ENCODE data around the gene SIM2.

The SIM2 gene

DNA sequence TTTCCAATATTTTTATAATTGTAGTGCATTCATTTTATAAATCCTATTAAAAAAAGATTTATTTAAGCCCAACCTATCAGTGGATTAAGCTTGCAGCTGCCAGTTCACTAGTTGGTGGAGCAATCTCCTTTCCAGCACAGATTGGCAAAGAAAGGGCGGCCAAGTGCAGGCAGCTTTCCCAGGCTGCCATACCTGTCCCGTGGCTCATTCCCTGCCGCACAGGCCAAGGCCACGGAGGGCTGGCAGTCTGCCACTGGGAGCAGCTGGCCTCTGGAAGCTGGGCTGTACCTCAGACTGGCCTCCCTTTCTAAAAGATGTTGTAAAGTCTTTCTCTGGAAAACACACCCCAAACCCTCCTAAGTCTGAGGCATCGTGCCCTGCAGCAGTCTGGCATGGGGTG is 74.2 kb downstream of the SIM2 start:
- no peak for TF ChIP-seq CTCF (IDR thresholded peaks at IDR 0.05; ENCODE audit: extremely low read depth, missing control alignments)
- no peak for DNase-seq (ENCODE audit: low spot score)

GRCh38 chr21:36773995-36774394 is 75.1 kb downstream of the SIM2 start:
- DNase-seq (ENCODE audit: low spot score), result no peak
- TF ChIP-seq CTCF (IDR thresholded peaks at IDR 0.05; ENCODE audit: extremely low read depth, missing control alignments), result no peak

- TF ChIP-seq CTCF (IDR thresholded peaks at IDR 0.05; ENCODE audit: extremely low read depth, missing control alignments), result no peak
- DNase-seq (ENCODE audit: low spot score), result no peak
These were observed 78.2 kb downstream of the SIM2 start for GRCh38 chr21:36776981-36777617.

GRCh38 chr21:36780861-36781260 is 81.9 kb downstream of the SIM2 start:
- DNase-seq (ENCODE audit: low spot score), result no peak
- no peak for TF ChIP-seq CTCF (IDR thresholded peaks at IDR 0.05; ENCODE audit: extremely low read depth, missing control alignments)

DNA sequence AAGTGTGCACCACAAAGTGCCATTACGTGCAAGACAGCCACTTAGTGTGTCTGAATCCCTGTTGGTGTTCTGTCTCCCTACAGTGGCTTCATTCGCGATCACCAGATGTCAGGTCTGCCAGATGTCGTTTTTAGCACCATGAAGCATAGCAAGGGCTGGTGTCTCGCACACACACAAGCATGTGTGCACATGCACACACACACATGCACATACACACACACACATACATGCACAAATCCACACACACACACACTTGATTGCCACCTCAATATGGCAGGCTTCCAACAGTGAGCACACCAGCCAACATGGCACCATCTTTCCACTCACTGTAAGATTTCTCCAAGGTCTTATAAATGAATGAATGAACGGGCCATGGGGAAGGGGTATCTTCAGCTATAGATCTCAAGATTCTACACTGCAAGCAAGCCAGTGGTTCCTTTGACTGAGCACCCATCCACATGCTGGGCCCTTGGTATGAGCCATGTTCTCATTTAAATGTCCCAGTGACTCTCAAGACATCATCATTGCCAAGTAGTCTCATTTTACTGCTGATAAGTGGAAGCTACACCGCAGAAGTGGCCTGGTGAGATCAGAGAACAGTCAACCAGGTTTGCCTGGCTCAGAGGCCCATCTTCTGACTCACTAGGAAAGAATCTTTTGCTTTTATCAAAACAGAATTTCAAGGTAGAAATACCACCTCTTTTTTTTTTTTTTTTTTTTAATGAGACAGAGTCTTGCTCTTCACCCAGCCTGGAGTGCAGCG is 84.9 kb downstream of the SIM2 start:
- TF ChIP-seq CTCF (IDR thresholded peaks at IDR 0.05; ENCODE audit: extremely low read depth, missing control alignments), result no peak
- DNase-seq (ENCODE audit: low spot score), result no peak

- DNase-seq (ENCODE audit: low spot score), result no peak
- no peak for TF ChIP-seq CTCF (IDR thresholded peaks at IDR 0.05; ENCODE audit: extremely low read depth, missing control alignments)
These were observed 86.0 kb downstream of the SIM2 start for GRCh38 chr21:36784947-36785346.

- no peak for DNase-seq (ENCODE audit: low spot score)
- no peak for TF ChIP-seq CTCF (IDR thresholded peaks at IDR 0.05; ENCODE audit: extremely low read depth, missing control alignments)
These were observed 86.7 kb downstream of the SIM2 start for GRCh38 chr21:36785615-36786014.

All from GM20000 (cell line).